HG03108 (cell line): ENCODE data around the gene LCE3A.
"Not testable (repeated sequence)": the region's sequence is repeated elsewhere in the genome, so short reads cannot be mapped to it uniquely, and the experiment has no call there.

Source experiments
- ATAC-seq: cut with Tn5 transposase; IDR thresholded peaks from one replicate; pipeline ENCODE4 v1.9.1; 2021; ENCODE audit warnings: moderate library complexity; ENCODE audit not compliant: unreplicated experiment

LCE3A gene, protein sequence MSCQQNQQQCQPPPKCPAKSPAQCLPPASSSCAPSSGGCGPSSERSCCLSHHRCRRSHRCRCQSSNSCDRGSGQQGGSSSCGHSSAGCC

GRCh38 chr1:152622803-152623202 is at the start of gene LCE3A:
Gene LCE3A, minus strand, starts transcription at chr1:152623103. Its CDS starts 0 bp downstream, at chr1:152623103.
- ATAC-seq = no peak

DNA sequence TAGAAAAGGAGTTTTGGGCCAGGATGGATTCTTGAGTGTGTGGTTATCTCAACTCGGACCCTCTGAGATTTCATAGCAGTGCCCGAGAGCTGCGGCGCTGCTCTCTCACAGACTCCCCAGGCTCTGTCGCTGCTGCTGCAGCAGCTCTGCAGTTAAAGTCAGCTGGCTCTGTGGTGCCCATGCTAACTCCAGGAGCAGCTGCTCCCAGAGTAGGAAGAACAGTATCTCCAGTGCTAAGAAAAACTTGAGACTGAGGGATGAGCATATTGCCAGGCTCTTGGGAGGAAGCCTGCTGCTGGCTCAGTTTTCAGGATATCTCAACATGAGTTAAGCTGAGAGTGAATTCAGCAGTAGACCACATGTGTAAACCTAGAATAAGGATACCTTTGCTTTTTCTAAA is 44.7 kb upstream of the LCE3A start:
- no peak for ATAC-seq

- ATAC-seq = not testable (repeated sequence)
Observed at GRCh38 chr1:152666171-152666570, 43.3 kb upstream of the LCE3A start.

GRCh38 chr1:152663098-152663497 is 40.2 kb upstream of the LCE3A start, which contains the start of gene LCE2D:
Gene LCE2D, plus strand, starts transcription at chr1:152663380. Its CDS starts 726 bp downstream, at chr1:152664106.
- no peak for ATAC-seq

- ATAC-seq = no peak
Observed at GRCh38 chr1:152658649-152659048, 35.7 kb upstream of the LCE3A start.

DNA sequence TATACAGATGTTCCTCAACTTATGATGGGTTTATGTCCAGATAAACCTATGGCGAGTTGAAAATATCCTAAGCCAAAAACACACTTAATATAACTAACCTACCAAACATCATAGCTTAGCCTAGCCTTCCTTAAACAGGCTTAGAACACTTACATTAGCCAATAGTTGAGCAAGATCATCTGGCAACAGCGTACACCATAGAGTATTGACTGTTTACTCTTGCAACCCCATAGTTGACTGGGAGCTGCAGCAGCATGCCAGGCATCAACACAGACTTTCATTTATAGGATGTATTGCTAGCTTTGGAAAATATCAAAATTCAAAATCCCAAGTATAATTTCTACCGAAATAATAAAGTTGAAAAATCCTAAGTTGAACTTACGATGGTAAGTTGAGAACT is 34.8 kb upstream of the LCE3A start:
- no peak for ATAC-seq

GRCh38 chr1:152656459-152656858 is 33.6 kb upstream of the LCE3A start:
- no peak for ATAC-seq

DNA sequence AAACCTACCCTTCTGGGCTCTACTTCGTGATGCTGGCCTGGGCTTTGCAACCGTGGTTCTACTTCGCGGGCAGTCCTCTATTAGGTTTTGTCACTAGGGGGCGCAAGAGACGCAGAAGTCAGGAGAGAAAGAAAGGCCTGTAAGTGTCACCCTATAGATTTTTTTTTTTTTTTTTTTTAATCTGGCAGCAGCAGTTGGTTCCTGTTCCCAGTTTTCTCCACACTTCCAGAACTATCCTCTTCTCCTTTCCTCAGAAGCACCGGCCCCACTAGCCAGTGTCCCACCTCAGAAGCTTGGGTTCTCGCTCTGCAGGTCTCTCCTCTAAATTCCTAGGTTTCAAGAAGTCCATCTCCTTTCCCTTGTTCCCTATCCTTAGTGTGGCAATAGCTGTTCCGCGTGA is 31.2 kb upstream of the LCE3A start:
- ATAC-seq = no peak

DNA sequence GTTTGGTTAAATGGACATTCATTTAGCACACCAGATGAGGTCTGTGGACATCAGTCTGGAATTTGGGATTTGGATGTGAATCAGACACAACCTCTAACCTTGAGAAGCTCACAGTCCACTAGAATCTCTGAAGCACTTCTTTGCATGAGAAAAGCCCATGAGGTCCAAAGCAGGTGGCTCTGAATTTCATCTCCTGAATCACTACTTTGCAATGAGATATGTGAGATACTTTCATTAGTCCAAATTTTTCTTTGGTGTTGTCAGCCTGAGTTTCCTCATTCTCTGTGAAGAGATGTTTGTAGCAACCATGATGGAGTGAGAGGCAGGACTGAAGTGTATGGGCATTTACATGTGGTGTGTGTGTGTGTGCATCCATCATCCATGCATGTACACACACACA is 23.8 kb upstream of the LCE3A start:
- ATAC-seq = no peak

DNA sequence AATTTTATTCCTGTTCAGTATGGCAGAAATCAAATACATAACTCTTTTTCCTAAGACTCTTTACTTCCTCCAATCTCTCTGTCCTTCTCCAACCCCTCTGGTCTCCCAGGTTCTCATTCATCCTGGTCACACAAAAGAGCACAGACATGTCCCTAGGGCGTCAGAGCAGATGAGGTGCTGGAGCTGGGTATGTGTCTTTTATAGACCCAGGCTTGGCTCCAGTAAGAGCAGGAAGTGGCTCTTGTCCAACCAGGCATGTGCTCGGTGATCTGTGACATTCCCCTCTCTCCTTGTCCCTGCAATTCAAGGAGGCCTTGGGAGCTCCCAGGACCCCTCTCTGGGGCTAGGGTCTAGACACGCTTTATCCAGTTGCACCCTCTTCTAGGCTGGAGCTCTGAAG is 22.2 kb upstream of the LCE3A start:
- no peak for ATAC-seq

DNA sequence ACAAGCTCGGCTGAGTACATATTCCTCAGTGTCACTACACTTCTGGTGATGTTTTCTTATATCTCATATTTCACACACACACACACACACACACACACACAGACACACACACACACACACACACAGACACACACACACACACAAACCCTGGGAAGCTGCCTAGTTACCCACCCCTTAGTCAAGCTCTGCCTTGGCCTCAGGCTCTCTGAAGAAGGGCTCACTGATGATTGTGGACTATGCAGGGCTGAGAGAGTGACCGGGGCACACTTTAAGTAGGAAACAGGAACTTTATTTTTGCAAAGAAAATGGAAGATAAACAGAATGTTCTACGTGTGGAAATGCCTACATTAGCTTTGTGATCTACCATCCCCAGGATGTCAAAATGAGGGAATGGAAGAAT is 21.0 kb upstream of the LCE3A start:
- ATAC-seq = no peak

DNA sequence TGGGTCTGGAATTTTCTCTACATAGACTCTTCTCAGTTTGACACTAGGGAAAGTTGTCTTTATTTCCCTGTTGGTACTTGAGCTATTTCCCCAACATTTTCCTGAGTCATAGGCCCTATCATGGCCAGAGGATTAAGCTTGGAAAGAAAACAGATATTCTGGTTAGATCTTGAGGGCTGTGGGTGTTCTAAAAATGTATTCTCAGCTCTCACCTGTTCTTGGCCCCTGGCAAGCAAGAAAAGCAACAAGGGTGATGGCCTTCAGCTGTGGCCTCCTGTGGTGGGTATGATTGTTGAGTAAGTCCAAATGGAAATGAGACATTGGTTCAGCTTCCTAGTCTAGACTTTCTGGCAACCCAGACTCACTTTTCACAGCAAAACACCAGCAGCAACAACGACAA is 17.4 kb upstream of the LCE3A start:
- no peak for ATAC-seq

DNA sequence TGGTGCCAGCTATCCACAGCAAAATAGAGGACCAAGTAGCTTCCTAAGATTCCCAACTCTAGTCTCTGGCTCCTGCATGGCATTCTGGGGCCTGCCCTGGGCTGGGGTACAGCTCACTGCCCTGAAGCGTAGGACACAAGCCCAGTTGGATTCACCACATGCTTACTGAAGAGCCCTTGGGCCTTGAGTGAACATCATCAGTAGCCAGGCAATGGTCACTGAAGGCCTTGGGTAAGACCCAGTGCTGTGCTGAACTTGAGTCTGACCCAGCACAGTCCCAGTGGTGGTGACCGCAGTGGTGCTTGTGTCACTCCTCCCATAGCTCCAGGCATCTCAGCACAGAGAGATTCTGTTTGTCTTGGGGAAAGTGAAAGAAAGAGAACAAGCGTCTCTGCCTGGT is 7.7 kb upstream of the LCE3A start:
- no peak for ATAC-seq

- no peak for ATAC-seq
Observed at GRCh38 chr1:152626744-152627143, 3.8 kb upstream of the LCE3A start.

GRCh38 chr1:152623203-152623844 is 421 bp upstream of the LCE3A start:
- no peak for ATAC-seq

- no peak for ATAC-seq
Observed at GRCh38 chr1:152621993-152622392, 910 bp downstream of the LCE3A start.

DNA sequence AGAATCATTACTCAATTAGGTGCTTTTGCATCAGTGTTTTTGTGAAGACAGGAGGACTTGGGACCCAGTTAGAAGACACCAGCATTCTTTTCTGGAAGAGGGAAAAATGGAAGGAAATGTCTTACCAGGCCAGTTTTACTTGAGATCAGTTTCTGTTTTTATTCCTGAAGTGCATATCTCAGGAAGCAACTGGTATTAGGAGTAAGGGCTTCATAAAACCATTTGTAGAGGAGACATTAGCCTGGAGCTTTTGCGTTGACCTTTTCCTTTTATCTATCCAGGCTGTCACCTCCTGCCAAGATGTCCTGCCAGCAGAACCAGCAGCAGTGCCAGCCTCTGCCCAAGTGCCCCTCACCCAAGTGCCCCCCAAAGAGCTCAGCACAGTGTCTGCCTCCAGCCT is 9.4 kb downstream of the LCE3A start, which contains the start of gene LCE3B:
TSS of gene LCE3B (plus strand) at position 301 of the 400 bp plus-strand sequence. CDS start at position 301, 0 bp downstream.
- no peak for ATAC-seq

GRCh38 chr1:152599934-152600333 is 23.0 kb downstream of the LCE3A start, which contains the start of gene LCE3C:
Gene LCE3C, plus strand, starts transcription at chr1:152600234. Its CDS starts 498 bp downstream, at chr1:152600732.
- ATAC-seq = no peak

GRCh38 chr1:152596986-152597385 is 25.9 kb downstream of the LCE3A start:
- ATAC-seq = no peak

- no peak for ATAC-seq
Observed at GRCh38 chr1:152585586-152585985, 37.3 kb downstream of the LCE3A start.

DNA sequence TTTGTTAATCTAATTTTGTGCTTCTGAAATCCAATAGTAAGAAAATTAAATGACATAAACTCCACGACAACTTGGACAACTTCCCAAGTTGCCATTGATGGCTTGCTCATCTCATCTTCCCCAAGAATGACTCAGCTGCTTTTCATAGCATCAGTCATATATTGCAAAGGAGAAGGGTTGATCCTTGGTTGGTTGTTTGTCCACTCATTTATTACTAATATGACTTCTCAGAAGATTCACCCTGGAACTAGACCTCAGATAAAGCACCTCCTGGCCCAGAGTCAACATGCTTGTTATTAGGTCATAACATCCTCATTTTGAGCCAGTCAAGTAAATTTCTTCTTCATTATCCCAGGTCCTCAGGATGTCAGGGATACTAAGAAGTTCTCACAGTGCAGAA is 40.3 kb downstream of the LCE3A start:
- no peak for ATAC-seq

- ATAC-seq = no peak
Observed at GRCh38 chr1:152580433-152580832, 42.5 kb downstream of the LCE3A start, which contains the start of gene LCE3D. Gene LCE3D, minus strand, starts transcription at chr1:152580516. Its CDS starts 580 bp downstream, at chr1:152579936.

- not testable (repeated sequence) for ATAC-seq
Observed at GRCh38 chr1:152579526-152579925, 43.4 kb downstream of the LCE3A start.
